ENCODE data around the gene CACNA2D1. TPM values are rescaled to one million over a fixed set of nuclear protein-coding genes. Genes with fewer than 3 reads are reported as not detected.

The CACNA2D1 gene
- total and polyA plus RNA-seq, 8 donors = 1.8 to 72.7 (median 5.7) TPM

DNA sequence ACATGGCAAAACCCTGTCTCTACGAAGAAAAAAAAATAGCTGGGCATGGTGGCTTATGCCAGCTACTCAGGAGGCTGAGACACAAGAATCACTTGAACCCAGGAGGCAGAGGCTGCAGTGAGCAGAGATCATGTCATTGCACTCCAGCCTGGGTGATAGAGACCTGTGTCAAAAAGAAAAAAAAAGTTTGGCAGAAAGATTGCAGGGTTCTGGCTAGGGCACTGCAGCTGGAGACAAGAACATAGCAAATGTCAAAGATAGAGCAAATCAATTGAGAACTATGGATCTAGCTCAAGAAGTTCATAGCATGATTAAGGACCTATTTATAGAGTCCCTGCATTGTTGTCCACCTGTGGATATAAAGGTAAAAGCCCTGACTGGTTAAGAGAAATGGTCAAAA is 79.5 kb downstream of the CACNA2D1 start:
- TF ChIP-seq EP300 (IDR thresholded peaks at IDR 0.05) (no peak), POLR2AphosphoS5 (IDR thresholded peaks at IDR 0.05) (no peak), POLR2A (IDR thresholded peaks at IDR 0.05) (no peak)
- TF ChIP-seq, protein P1, sequence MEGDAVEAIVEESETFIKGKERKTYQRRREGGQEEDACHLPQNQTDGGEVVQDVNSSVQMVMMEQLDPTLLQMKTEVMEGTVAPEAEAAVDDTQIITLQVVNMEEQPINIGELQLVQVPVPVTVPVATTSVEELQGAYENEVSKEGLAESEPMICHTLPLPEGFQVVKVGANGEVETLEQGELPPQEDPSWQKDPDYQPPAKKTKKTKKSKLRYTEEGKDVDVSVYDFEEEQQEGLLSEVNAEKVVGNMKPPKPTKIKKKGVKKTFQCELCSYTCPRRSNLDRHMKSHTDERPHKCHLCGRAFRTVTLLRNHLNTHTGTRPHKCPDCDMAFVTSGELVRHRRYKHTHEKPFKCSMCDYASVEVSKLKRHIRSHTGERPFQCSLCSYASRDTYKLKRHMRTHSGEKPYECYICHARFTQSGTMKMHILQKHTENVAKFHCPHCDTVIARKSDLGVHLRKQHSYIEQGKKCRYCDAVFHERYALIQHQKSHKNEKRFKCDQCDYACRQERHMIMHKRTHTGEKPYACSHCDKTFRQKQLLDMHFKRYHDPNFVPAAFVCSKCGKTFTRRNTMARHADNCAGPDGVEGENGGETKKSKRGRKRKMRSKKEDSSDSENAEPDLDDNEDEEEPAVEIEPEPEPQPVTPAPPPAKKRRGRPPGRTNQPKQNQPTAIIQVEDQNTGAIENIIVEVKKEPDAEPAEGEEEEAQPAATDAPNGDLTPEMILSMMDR (IDR thresholded peaks at IDR 0.05) = no peak
- 73 to 100% (median 86%) methylated on average over 1 of the region's 1 CpG for WGBS, 5 donors
- no peaks in the 10 kb centered on the region for H3K4me1 ChIP-seq
- H3K9me3 ChIP-seq = no peaks in the 10 kb centered on the region
- no peak for DNase-seq
- no peaks in the 10 kb centered on the region for H3K36me3 ChIP-seq
- H3K4me3 ChIP-seq = no peak overlapping the region
- H3K27ac ChIP-seq = no peak overlapping the region
- intact Hi-C loops (cut with DNase I; ENCODE audit: low total_unique reads) = no loop called here
- H3K27me3 ChIP-seq = no peaks in the 10 kb centered on the region

DNA sequence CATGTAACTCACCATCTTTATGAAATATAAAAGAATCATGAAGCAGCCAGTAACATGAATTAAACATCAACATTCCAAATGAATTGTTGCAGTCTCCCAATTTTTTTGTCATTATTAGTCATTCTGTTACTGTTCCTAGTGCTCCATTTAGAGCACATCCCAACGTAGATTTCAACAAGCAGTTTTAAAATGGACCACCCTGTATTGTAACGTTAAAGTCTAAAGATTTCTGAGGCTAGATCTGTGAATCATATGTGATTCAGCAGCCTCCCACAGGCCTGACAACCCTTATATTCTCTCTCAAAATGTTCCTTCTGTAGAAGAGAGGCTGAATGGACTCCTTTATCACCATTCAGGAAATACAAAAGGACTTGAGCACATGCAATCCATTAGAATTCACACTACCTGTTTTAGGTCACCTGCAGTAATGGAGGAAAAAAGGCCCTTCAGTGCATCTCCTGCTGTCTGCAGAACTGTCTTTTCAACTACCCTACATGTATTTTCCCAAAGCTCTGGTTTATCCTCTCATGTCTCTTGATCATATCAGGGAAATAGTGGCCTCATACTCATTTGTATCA is 81.4 kb downstream of the CACNA2D1 start:
- no peak for TF ChIP-seq EP300 (IDR thresholded peaks at IDR 0.05)
- TF ChIP-seq, protein P1 (IDR thresholded peaks at IDR 0.05) = no peak
- no peak for TF ChIP-seq POLR2A (IDR thresholded peaks at IDR 0.05)
- no peak for TF ChIP-seq POLR2AphosphoS5 (IDR thresholded peaks at IDR 0.05)
- Histone ChIP-seq H3K4me3 (no peak overlapping the region), H3K4me1 (no peaks in the 10 kb centered on the region), H3K27ac (no peak overlapping the region), H3K9me3 (no peaks in the 10 kb centered on the region), H3K27me3 (no peaks in the 10 kb centered on the region), H3K36me3 (no peaks in the 10 kb centered on the region)
- DNase-seq = no peak
- 64 to 85% (median 77%) methylated on average over 2 of the region's 2 CpGs for WGBS, 5 donors
- intact Hi-C loops (cut with DNase I; ENCODE audit: low total_unique reads) = no loop called here

DNA sequence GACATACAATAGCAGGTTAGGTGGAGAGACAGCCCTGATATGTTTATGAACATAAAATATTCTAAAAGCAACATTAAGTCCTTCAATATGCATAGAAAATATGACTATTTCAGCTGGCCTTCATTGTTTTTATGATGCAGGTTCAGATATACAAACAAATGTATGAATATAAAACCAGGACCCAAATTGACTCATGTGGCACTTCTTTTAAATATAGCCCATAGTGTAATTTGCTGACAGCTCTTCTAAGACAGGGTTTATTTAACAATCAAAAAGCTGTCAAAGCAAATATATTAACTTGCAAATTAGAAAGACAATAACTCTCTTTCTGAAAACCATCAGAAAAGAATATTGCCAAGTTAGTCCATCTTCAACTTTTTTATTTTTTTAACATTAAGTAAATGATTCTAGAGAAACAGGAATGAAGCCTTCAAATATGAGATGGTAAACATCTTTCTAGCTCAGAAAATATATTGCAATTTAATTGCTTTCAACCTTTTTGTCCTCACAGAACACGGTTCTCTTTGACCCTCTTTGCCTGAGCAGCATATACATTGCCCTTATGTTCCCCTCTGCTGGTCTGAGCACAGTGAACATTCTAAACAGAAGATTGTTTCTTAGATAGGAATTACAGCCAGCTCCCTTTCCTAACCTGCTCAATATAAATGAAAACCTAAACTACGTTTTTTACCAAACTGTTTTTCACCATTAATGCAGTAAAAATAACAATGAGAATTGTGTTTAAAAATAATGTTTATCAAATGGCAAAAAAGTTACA is 82.8 kb downstream of the CACNA2D1 start:
- WGBS, 5 donors = 18 to 34% (median 28%) methylated on average over 2 of the region's 2 CpGs
- intact Hi-C loops (cut with DNase I; ENCODE audit: low total_unique reads) = no loop called here
- Histone ChIP-seq H3K9me3 (no peaks in the 10 kb centered on the region), H3K4me3 (no peak overlapping the region), H3K27ac (no peak overlapping the region), H3K27me3 (no peaks in the 10 kb centered on the region), H3K4me1 (no peaks in the 10 kb centered on the region), H3K36me3 (no peaks in the 10 kb centered on the region)
- TF ChIP-seq POLR2A (IDR thresholded peaks at IDR 0.05) = no peak
- no peak for TF ChIP-seq EP300 (IDR thresholded peaks at IDR 0.05)
- TF ChIP-seq, protein P1 (IDR thresholded peaks at IDR 0.05) = no peak
- no peak for DNase-seq

DNA sequence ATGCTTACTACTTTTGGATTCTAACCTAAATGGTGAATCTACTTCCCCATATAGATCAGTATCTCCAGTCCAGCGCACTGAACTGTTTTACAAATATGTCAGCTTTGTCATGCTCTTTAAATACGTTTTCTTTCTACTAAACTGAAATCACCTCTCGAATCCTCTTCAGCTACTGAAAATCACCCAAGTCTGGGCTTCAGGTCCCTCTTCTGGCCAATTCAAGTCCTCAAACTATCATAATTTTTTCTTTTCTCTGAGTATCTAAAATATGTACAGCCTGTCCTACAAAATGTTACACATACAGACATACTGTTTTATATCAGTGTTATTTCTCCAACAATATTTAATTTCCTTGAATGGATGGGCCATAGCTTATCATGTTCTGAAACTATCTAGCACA is 84.2 kb downstream of the CACNA2D1 start:
- 80 to 92% (median 88%) methylated on average over 3 of the region's 3 CpGs for WGBS, 5 donors
- Histone ChIP-seq H3K27me3 (no peaks in the 10 kb centered on the region), H3K36me3 (no peaks in the 10 kb centered on the region), H3K4me1 (no peaks in the 10 kb centered on the region), H3K9me3 (no peaks in the 10 kb centered on the region), H3K4me3 (no peak overlapping the region), H3K27ac (no peak overlapping the region)
- intact Hi-C loops (cut with DNase I; ENCODE audit: low total_unique reads) = no loop called here
- TF ChIP-seq POLR2A (IDR thresholded peaks at IDR 0.05) = no peak
- TF ChIP-seq POLR2AphosphoS5 (IDR thresholded peaks at IDR 0.05) = no peak
- TF ChIP-seq EP300 (IDR thresholded peaks at IDR 0.05) = no peak
- TF ChIP-seq, protein P1 (IDR thresholded peaks at IDR 0.05) = no peak
- DNase-seq = no peak
